GM21529 (cell line): ENCODE results near the gene LBX1.

ENCODE experiments used
- ATAC-seq: cut with Tn5 transposase; IDR thresholded peaks from one replicate; pipeline ENCODE4 v1.9.1; 2021; ENCODE audit not compliant: unreplicated experiment

LBX1 gene

GRCh38 chr10:101226491-101227428 lies 2.5 kb downstream of the LBX1 start:
- ATAC-seq, result no peak

DNA sequence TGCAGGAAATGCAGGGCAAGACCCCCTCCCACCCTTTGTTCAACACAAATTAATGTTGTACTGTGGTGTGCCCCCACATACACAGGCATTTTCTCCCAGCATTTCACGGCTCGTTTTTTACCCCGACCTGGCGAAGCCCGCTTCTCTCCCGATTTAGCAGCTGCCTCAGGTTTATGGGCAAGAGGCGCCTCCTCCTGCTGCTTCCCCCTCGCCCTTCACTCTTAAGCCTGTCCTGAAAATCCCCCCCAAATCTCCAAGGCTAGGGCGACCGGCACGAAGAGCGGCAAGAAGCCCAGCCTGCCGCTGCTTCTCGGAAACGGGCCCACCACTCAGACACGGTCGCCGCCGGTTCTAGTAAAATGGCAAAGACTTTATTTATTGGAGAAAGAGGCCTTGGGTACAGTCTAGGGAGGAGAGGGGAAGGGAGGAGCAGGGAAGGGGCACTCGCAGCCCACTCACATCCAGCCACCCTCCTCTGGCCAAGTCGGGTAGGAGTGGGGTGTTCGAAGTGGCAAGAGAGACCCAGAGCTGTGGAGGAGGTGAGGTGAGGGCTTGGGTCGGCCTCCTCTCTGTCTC lies 3.3 kb downstream of the LBX1 start:
- no peak for ATAC-seq

GRCh38 chr10:101224910-101225823 lies 4.1 kb downstream of the LBX1 start:
- ATAC-seq, result no peak

DNA sequence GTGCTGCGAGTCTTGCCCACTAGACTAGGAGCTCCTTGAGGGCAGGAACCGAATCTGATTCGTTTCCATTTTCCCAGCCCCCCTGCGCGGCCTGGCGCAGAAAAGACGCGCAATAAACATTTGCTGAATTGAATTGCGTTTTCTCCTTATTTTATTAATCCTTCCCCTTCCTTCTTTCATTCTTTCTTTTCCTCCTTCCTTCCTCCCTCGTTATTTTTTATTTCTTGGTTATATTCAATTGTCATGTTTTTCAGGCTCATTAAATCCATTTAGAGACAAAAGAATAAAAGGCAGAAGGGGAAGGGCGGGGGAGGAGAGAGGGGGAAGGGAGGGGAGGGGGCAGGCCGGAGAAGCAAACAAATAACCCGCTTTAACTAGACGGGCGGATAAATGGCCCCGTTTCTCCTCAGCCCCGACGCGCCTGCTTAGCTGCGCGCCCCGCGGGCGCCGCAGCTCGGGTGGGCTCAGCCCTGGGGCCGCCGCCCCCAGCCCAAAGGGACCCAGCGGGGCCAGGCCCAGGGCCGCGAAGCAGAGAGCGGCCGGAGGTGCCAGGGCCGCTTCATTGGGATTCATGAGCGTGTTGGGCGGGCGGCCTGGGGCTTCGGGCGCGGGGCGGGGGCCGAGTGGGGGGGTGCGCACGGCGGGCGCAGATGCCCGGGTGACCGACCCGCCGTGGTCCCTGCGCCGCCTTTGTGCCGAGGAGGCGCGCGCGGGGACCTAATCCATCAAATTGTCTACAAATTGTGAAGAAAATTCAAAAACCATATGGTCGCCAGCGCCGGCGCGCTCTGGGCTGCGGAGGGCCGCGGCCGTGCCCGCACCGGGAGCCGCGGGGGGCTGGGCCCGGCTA lies 5.0 kb downstream of the LBX1 start:
- ATAC-seq, result no peak

DNA sequence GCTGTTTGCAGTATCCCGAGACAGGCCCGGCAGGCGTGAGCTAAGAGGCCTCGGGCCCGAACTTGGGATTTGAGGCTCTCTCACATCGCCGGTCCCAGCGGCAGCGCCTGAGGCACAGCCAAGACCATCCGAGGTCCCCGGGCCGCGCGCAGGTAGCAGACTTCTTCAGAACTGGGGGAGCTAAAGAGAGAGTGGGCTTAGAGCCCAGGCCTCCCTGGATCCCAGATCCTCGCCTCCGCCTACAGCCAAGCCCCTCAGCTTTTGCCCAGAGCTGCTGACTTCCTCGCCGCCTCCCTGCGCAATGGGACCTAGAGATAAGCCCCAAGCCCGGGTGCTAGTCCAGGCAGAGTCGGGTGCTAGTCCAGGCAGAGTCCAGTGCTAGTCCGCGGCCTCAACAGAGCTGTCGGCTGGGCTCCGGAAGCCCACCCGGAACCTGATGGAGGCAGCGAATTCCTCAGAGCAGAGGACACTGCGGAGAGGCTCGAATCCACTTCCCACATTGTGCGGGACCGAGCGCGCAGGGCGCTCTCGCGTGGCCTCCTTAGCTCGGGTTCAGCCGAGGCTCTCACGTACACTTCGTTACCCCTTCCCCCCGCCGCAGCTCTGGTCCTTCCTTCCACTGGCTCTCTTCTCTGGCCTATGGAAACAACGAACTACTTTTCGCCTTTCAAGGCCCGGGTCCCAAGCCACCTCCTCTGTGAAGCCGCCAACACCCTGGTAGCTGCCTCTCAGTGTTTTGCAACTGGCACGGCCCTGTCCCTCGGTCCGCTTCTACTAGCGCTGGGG lies 5.8 kb downstream of the LBX1 start:
- ATAC-seq, result no peak

- no peak for ATAC-seq
These were observed 6.5 kb downstream of the LBX1 start for GRCh38 chr10:101222683-101223273.

- ATAC-seq, result no peak
These were observed 7.2 kb downstream of the LBX1 start for GRCh38 chr10:101221963-101222531.

- no peak for ATAC-seq
These were observed 7.7 kb downstream of the LBX1 start for GRCh38 chr10:101221549-101221948.

DNA sequence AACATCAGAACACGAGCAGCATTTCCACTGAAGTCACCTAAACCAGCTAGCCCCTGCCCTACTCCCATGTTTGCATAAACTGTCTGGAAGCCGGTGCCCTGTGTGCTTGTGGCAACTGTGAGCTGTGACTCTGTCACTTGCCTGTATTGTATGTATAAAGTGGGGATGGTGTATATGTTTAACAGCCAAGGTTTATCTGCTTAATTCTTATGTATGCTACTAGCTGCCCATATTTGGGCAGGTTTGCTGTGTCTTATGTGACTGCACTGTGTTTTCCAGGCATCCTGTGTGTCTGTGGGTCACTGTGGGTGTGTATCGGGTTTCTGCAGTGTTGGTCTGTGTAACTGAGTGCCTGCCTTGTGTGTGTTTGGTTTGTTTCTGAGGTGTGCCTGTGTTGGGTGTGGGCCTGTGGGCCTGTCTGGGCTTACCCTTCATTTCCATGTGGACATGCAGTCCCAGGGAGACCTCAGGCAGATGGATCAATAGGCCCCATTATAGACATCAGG lies 9.3 kb downstream of the LBX1 start:
- no peak for ATAC-seq

- ATAC-seq, result no peak
These were observed 9.9 kb downstream of the LBX1 start for GRCh38 chr10:101219139-101219945.

DNA sequence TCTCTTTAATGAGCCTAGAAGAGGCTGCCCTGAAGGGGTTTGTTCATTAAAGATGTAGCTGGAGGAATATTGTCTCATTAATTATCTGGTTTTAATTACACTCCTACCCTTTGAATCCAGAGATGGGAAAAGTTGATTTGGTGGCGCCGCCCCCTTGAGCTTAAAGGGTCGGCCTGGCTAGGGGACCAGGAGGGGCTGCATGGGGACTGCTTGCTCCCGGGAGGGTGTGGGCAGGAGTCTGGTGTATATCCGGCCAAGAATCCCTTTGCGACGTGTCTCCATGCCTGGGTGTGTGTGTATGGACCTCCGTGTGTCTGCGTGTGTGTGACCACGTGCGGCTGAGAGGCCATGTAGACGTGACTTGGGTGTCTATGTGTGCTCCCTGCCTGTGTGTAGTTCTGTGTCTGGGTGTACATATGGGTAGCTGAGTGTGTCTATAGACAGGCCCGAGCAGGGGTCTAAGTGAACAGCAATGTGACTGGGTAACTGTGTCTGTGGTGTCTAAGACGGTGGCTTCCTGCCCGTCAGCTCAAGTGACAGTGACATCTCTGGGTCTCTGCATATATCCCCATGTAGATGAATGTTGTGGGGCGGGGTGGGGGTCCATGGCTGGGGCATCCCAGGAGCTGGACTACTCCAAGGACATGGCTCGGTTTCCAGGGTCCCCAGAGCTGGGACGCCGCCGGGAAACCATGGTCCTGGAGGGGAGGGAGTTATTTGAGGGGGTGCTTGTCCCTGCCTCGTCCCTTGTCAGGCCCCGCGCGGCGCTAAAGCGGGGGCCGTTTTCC lies 10.7 kb downstream of the LBX1 start:
- no peak for ATAC-seq

DNA sequence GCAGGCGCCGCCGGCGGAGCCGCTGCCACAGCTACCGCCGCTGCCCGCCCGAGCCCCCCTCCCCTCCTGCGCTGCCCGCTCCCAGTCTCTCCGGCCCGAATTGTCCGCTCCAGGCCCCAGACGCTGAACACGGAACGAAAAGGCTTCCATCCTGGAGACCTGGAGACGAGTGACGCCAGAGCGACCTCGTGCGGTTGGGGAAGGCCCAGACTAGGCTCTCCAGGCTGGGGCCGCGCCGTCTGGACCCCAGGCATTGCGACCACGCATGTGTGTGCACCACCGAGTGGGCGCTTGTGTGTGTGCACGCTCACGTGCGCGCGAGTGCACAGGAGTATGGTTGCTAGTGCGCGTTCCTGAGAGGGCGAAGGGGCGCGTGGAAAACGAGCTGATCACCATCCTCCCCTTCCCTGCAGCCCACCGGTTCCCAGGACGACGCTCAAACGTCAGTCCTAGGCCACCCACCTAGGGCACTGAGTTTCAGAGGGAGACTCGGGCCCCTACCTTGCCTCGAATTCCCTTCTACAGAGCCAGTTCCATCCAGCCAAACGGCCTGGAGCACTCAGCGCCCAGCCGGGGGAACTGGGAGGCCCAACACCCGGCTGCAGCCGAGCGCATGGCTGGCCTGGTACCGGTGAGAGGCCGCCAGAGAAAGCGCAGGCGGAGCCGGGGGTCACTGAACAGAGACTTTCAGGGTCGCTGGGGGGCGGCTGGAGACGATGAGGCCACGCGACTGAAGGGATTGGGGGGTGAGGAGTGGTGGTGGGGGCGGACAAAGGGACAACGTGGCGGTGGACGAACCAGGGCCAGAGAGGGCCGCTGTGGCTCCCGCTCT lies 11.6 kb downstream of the LBX1 start:
- ATAC-seq, result no peak

DNA sequence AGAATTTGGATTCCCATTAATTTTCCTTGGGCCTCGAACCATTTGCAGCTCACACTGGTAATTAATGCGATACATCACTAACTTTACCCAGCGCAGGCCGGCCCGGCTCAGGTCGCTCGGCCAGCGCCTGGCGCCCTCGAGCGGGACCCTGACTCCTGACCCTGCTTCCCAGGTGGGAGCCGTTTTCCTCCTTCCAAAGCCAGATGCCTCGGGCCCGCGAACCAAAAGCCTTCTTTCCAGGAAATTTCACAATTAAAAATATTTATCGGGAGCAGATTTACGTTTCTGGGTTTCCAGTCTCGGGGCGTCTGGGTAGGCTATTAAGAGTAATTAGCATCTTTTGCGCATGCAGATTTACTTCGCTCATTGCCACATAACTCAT lies 12.2 kb downstream of the LBX1 start:
- no peak for ATAC-seq

DNA sequence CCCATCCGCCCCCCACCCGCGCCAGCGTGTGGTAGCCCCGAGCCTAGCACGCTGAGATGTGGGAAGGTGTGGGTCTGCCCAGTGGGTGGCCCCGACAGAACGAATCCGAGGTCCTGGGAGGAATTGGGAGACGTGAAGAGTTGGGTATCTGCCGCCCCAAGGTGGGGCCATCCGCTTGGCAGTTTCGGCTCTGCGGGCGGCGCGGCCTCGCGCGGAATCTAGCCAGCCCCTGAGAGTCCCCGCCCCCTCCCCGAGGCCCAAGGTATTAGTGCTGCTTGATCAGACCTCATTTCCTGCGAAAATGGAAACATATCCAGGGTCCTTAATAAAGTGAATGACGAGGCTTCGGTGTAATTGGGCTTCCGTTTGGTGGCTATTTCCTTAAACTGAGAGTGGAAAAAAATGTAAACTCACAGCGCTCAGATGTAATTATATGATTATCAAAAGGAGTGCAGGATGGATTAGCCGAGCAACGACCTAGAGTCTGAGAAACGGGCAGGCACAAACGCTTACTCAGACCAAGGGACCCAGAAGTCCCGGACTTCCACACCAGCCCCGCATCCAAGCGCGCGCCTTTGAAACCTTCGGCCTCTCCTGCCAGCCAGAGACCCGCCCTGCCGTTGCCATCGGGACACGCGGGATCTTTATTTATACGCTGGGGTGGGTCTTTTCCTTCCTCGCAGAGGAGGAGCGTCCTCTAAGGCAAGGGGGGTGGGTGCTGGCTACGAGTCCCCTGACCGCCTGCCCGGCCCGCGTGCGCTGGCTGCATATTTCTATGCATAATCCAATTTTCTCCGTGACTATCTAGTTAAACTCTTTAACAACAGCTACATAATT lies 12.8 kb downstream of the LBX1 start:
- ATAC-seq, result no peak

- no peak for ATAC-seq
These were observed 13.7 kb downstream of the LBX1 start for GRCh38 chr10:101215397-101216206.
